Measurements from ENCODE around the gene TNC. TPM values are rescaled to one million over a fixed set of nuclear protein-coding genes. Genes with fewer than 3 reads are reported as not detected.

TNC gene
- total RNA-seq, 1 experiment from 2014 or later: 11.4 TPM

DNA sequence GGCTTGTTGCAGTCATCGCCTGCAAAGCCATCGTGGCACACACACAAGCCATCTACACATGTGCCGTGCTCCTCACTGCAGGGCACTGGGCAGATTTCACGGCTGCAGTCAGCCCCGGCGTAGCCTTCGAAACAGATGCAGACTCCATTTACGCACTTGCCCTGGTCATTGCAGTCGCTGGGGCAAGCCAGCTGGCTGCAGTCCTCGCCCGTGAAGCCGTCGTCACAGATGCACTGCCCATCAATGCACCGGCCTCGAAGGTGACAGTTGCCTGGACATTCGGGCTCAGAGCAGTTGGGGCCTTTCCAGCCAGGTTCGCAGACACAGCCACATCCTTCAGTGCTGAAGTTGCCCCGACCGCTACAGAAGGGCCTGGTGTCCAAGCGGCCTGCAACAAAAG lies 31.1 kb downstream of the TNC start:
- Histone ChIP-seq H3K9me3 (no peaks in the 10 kb centered on the region), H3K4me1 (no peaks in the 10 kb centered on the region), H3K36me3 (ENCODE audit: control insufficient read depth, insufficient read depth, low read length) (no peaks in the 10 kb centered on the region), H3K4me3 (ENCODE audit: low read depth, low read length) (no peak overlapping the region), H3K27me3 (replicated peaks; ENCODE audit: control insufficient read depth, insufficient read depth, low read length) (no peaks in the 10 kb centered on the region)
- H3K27ac Mint-ChIP-seq (ENCODE audit: unreplicated experiment): no peak overlapping the region
- no peaks in the 10 kb centered on the region for H3K4me1 Mint-ChIP-seq (ENCODE audit: low read depth, unreplicated experiment)
- no peaks in the 10 kb centered on the region for H3K36me3 Mint-ChIP-seq (ENCODE audit: insufficient read depth, unreplicated experiment)
- CTCF ChIA-PET: no interaction called here
- no peak for TF ChIP-seq CTCF (IDR thresholded peaks at IDR 0.05; ENCODE audit: insufficient read depth in 1 of 2, low read depth in 1 of 2, low read length in 1 of 2, severe bottlenecking in 1 of 2, unreplicated experiment in 1 of 2)
- no peaks in the 10 kb centered on the region for H3K9me3 Mint-ChIP-seq (ENCODE audit: unreplicated experiment)
- intact Hi-C loops (cut with micrococcal nuclease; ENCODE audit: unreplicated experiment): no loop called here
- no peak for DNase-seq
- H3K4me3 Mint-ChIP-seq (ENCODE audit: unreplicated experiment): no peak overlapping the region
- POLR2A ChIA-PET: no interaction called here
- no TSS peak for BruUV-seq (replicated peaks)
- H3K27me3 Mint-ChIP-seq (ENCODE audit: insufficient read depth, unreplicated experiment): no peaks in the 10 kb centered on the region

- no peaks in the 10 kb centered on the region for H3K36me3 Mint-ChIP-seq (ENCODE audit: insufficient read depth, unreplicated experiment)
- H3K27ac Mint-ChIP-seq (ENCODE audit: unreplicated experiment): no peak overlapping the region
- intact Hi-C loops (cut with micrococcal nuclease; ENCODE audit: unreplicated experiment): no loop called here
- ChIA-PET POLR2A (no interaction called here), CTCF (no interaction called here)
- H3K9me3 Mint-ChIP-seq (ENCODE audit: unreplicated experiment): no peaks in the 10 kb centered on the region
- Histone ChIP-seq H3K36me3 (ENCODE audit: control insufficient read depth, insufficient read depth, low read length) (no peaks in the 10 kb centered on the region), H3K9me3 (no peaks in the 10 kb centered on the region), H3K4me3 (ENCODE audit: low read depth, low read length) (no peak overlapping the region), H3K27me3 (replicated peaks; ENCODE audit: control insufficient read depth, insufficient read depth, low read length) (no peaks in the 10 kb centered on the region), H3K4me1 (no peaks in the 10 kb centered on the region)
- no peaks in the 10 kb centered on the region for H3K4me1 Mint-ChIP-seq (ENCODE audit: low read depth, unreplicated experiment)
- H3K27me3 Mint-ChIP-seq (ENCODE audit: insufficient read depth, unreplicated experiment): no peaks in the 10 kb centered on the region
- H3K4me3 Mint-ChIP-seq (ENCODE audit: unreplicated experiment): no peak overlapping the region
- no peak for DNase-seq
- BruUV-seq (replicated peaks): no TSS peak
- TF ChIP-seq CTCF (IDR thresholded peaks at IDR 0.05; ENCODE audit: insufficient read depth in 1 of 2, low read depth in 1 of 2, low read length in 1 of 2, severe bottlenecking in 1 of 2, unreplicated experiment in 1 of 2): no peak
These were observed 31.5 kb downstream of the TNC start for GRCh38 chr9:115086461-115086860.

DNA sequence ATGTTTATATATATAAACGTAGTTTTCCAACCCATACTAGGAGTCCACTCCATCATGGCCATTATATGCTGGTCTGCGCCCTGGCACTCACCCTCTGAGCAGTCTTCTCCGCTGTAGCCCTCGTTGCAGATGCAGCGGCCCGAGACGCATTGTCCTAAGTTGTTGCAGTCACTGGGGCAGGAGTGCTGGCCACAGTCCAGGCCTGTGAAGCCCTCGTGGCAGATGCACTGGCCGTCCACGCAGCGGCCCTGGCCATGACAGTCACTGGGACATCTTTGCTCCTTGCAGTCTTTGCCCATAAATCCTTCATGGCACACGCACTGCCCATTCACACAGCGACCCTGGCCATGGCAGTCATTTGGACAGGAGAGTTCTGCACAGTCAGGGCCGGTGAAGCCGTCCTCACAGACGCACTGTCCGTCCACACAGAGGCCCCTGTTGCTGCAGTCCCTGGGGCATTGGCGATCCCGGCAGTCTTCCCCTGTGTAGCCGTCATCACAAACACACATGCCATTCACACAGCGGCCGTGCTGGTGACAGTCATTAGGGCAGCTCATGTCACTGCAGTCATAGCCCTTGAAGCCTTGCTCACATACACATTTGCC lies 32.1 kb downstream of the TNC start:
- no peaks in the 10 kb centered on the region for H3K36me3 ChIP-seq (ENCODE audit: control insufficient read depth, insufficient read depth, low read length)
- ChIA-PET CTCF (no interaction called here), POLR2A (no interaction called here)
- no peaks in the 10 kb centered on the region for H3K27me3 Mint-ChIP-seq (ENCODE audit: insufficient read depth, unreplicated experiment)
- no peaks in the 10 kb centered on the region for H3K4me1 ChIP-seq
- no peaks in the 10 kb centered on the region for H3K27me3 ChIP-seq (replicated peaks; ENCODE audit: control insufficient read depth, insufficient read depth, low read length)
- H3K4me1 Mint-ChIP-seq (ENCODE audit: low read depth, unreplicated experiment): no peaks in the 10 kb centered on the region
- intact Hi-C loops (cut with micrococcal nuclease; ENCODE audit: unreplicated experiment): no loop called here
- H3K4me3 ChIP-seq (ENCODE audit: low read depth, low read length): no peak overlapping the region
- no peak for TF ChIP-seq CTCF (IDR thresholded peaks at IDR 0.05; ENCODE audit: insufficient read depth in 1 of 2, low read depth in 1 of 2, low read length in 1 of 2, severe bottlenecking in 1 of 2, unreplicated experiment in 1 of 2)
- no peaks in the 10 kb centered on the region for H3K9me3 ChIP-seq
- no peaks in the 10 kb centered on the region for H3K9me3 Mint-ChIP-seq (ENCODE audit: unreplicated experiment)
- no peaks in the 10 kb centered on the region for H3K36me3 Mint-ChIP-seq (ENCODE audit: insufficient read depth, unreplicated experiment)
- no peak for DNase-seq
- no peak overlapping the region for H3K27ac Mint-ChIP-seq (ENCODE audit: unreplicated experiment)
- H3K4me3 Mint-ChIP-seq (ENCODE audit: unreplicated experiment): no peak overlapping the region
- BruUV-seq (replicated peaks): no TSS peak
